WTC11 (cell line): ENCODE measurements around the gene FOXC1.

Experiments
- FOXK1 ChIP-seq: sonication (generic); formaldehyde crosslinking; IDR thresholded peaks from 2 replicates; pipeline ENCODE4 v1.8.0; 2022; ENCODE audit warnings: mild to moderate bottlenecking, moderate library complexity, missing genetic modification reagents
- TF ChIP-seq, protein P1 (sequence below): sonication (generic); formaldehyde crosslinking; IDR thresholded peaks from 2 replicates; pipeline ENCODE4 v1.8.0; 2022; ENCODE audit warnings: mild to moderate bottlenecking, missing genetic modification reagents
- TF ChIP-seq, protein P2 (sequence below): sonication (generic); formaldehyde crosslinking; IDR thresholded peaks from 2 replicates; pipeline ENCODE4 v1.8.1; 2023; ENCODE audit warnings: mild to moderate bottlenecking, missing genetic modification reagents, moderate library complexity

DNA sequence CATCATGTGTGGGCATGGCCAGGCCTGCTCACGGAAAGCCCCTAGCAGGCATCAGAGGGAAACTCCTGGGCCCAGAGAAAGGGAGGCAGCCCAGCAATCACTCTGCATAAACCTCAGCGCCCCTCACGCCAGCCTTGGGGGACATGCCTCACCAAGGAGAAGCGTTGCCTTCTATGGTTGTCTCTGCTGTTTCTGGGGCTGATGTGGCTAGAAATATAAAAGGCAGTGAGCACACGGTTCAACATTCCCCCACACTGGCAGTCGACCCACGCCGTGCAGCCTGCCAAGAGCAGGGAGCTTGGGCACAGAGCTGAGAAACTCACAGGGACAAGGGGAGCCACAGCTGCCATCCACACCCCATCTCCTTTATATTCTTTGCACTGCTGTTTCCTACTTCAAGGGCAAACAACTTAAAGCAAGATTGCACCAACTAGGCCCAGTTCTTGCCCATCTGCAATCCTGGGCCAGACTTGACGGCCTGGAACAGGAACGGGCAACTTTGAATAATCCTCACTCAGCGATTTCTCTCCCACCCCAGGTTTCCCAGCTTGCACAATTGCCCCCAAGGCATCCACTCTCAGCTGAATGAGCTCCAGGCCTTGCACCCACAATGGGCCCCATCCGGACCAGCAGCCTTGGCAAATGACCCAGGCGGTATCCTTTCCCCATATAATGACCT is 35.5 kb upstream of the FOXC1 start:
- TF ChIP-seq, protein P1, sequence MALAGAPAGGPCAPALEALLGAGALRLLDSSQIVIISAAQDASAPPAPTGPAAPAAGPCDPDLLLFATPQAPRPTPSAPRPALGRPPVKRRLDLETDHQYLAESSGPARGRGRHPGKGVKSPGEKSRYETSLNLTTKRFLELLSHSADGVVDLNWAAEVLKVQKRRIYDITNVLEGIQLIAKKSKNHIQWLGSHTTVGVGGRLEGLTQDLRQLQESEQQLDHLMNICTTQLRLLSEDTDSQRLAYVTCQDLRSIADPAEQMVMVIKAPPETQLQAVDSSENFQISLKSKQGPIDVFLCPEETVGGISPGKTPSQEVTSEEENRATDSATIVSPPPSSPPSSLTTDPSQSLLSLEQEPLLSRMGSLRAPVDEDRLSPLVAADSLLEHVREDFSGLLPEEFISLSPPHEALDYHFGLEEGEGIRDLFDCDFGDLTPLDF (CRISPR knock-in tag), result no peak
- no peak for TF ChIP-seq FOXK1 (CRISPR knock-in tag)
- TF ChIP-seq, protein P2, sequence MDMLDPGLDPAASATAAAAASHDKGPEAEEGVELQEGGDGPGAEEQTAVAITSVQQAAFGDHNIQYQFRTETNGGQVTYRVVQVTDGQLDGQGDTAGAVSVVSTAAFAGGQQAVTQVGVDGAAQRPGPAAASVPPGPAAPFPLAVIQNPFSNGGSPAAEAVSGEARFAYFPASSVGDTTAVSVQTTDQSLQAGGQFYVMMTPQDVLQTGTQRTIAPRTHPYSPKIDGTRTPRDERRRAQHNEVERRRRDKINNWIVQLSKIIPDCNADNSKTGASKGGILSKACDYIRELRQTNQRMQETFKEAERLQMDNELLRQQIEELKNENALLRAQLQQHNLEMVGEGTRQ, result no peak
